Endothelial cell of coronary artery (primary cell): Measurements from ENCODE around the gene SLC6A17. TPM values are rescaled to one million over a fixed set of nuclear protein-coding genes. Genes with fewer than 3 reads are reported as not detected.

Experiments
- total RNA-seq: library from RNA; depleted of rRNA; stranded (reverse); fragments of >200 nt; gene quantifications from 2 replicates; pipeline ENCODE4 v1.2.3, GENCODE V29; 2014

Gene SLC6A17
- total RNA-seq = 0.27 TPM in 1 of 2 replicates, not detected in the other

DNA sequence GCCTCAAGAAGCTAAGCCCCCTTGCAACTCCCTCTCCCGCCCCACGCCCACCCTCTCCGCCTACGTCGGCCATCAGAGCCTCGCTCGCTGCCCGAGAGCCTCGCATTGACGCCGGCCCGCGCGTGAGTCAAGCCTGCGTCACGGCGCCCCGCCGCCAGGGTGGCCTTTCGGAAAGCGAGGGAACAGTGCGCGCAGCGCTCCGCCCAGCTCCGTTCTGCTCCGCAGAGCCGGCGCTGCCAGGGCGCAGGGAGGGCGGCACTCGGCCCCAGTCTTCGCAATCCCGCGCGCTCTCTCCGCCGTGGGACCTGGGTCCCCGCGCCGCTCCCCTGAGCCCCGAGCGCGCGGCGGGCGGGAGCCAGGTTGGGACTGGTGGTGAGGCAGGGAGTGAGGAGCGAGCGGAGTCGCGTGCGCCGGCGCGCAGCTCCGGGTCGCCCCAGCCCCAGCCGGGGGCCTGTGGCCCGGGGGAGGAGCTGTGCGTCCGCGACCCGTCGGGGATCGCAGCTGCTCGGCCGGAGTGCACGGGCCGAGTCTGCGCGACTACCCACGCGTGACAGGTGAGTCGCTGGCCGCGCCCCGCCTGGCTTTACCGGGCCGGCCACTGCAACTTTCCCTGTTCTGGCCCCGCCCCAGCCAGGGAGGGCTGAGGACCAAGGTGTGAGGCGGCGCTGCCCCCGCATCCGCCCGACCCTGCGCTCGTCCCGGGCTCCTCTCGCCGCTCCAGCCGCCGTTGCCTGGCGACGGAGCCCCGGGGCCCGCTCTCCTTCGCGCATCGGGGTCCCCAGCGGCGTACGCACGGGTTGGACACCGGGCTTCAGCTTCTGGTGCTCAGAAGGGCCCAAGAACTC, at the start of gene SLC6A17:
TSS of gene SLC6A17 (plus strand) at position 165 of the 845 bp plus-strand sequence. CDS start 16,436 bp downstream, outside the sequence.

DNA sequence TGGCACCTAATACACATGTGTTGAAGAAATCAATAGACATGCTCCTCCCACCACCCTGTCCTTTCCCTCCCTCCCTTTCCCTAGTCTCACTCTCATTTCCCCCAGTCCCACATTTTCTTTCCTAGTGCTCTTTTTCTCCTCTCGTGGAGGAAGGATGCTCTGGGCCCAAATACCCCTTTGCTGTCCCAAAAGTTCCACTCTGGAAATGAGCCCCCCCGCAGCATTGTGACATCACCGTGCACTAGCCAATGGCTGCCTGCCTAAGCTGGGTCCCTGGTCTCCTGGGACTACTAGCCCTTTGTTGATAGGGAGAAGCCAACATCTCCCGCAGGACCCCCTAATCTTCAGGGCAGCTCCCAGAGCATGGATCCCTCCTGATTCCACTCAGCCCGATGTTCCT, 38.2 kb upstream of the SLC6A17 start, which contains the start of gene UBL4B:
TSS of gene UBL4B (plus strand) at position 301 of the 400 bp plus-strand sequence. CDS start at position 393, 92 bp downstream.

DNA sequence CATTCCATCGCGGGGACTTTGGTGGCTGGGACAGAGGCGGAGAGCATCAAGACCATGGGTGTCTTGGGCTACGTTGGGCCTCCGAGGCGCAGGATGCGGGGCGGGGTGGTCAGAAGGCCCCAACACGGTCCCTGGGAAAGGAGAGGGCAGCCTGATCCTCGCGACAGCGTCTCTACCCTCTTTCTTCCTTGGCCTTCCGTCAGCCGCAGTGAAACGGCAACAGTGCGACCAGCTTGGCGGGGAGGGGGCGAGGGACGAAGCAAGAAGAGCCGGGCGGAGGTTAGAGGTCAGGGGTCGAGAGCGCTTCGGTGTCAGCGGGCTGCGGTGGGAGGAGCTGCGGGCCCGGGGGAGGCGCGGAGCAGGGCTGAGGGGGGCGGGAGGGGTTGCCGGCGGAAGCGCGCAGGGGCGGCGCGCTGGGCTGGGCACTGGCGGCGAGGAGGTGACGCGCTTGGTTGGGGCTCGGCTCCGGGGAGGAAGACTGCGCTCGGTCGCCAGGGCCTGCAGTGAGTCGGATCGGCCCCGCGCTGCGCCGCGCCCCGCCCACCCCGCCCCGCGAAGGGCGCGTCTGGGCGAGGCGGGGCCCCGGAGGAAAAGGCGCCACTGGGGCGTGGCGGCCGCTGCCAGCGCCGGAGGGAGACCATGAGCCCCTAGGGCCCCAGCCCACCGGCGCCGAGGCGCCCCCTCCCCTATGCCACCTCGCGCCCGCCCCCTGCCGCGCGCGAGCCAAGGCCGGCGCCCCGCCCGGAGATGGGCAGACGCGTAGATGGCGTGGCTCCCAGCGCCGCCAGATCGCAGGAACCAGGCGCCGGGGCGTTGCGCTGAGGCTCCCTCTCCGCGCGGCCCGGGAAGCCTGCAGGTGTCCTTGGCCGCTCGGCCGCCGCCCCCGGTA, 59.7 kb downstream of the SLC6A17 start, which contains the start of gene KCNC4:
TSS of gene KCNC4 (plus strand) at position 600 of the 889 bp plus-strand sequence. CDS start 1,186 bp downstream, outside the sequence.

Other genes starting within 250 kb of the SLC6A17 start
- 5.6 and 10.3 TPM in 2 replicates for gene CSF1, start 239.6 kb upstream of the SLC6A17 start, total RNA-seq
- gene AHCYL1, start 165.7 kb upstream of the SLC6A17 start, total RNA-seq = 39.0 and 65.7 TPM in 2 replicates
- 43.5 and 51.4 TPM in 2 replicates for gene STRIP1, start 115.9 kb upstream of the SLC6A17 start, total RNA-seq
- not detected in 2 replicates for gene ALX3, start 79.8 kb upstream of the SLC6A17 start, total RNA-seq
- gene UBL4B, start 38.1 kb upstream of the SLC6A17 start, total RNA-seq = not detected in 2 replicates
- 4.9 and 5.1 TPM in 2 replicates for gene KCNC4, start 59.8 kb downstream of the SLC6A17 start, total RNA-seq
- 32.0 and 38.4 TPM in 2 replicates for gene RBM15, start 188.9 kb downstream of the SLC6A17 start, total RNA-seq
- 3.7 and 6.0 TPM in 2 replicates for gene SLC16A4, start 240.5 kb downstream of the SLC6A17 start, total RNA-seq